ENCODE measurements around the gene PNPLA3.

PNPLA3 gene

DNA sequence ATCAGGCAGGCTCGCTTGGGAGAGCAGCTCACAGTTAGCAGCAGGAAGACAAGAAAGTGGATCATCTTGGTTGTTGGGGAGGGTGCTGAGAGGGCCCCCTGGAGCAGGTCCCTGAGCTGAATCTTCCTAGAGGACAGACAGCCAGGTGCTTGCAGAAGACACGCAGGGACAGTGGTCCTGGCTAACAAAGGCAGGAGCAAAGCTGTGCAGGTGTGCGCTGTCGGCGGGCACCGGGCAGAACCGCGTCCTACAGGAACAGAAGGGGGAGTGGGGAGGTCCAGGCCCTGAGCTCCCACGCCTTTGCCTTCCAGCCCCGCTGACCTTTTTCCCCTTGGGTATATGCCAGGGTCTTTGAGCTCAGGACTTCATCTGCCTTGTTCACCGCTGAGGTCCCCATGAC is 70.4 kb downstream of the PNPLA3 start:
- no peak overlapping the region for H3K4me3 ChIP-seq (ENCODE audit: control insufficient read depth, low read depth, low read length)
- no peak for DNase-seq (ENCODE audit: low read depth)

GRCh38 chr22:43994416-43994815 is 70.8 kb downstream of the PNPLA3 start:
- TF ChIP-seq, protein P1, sequence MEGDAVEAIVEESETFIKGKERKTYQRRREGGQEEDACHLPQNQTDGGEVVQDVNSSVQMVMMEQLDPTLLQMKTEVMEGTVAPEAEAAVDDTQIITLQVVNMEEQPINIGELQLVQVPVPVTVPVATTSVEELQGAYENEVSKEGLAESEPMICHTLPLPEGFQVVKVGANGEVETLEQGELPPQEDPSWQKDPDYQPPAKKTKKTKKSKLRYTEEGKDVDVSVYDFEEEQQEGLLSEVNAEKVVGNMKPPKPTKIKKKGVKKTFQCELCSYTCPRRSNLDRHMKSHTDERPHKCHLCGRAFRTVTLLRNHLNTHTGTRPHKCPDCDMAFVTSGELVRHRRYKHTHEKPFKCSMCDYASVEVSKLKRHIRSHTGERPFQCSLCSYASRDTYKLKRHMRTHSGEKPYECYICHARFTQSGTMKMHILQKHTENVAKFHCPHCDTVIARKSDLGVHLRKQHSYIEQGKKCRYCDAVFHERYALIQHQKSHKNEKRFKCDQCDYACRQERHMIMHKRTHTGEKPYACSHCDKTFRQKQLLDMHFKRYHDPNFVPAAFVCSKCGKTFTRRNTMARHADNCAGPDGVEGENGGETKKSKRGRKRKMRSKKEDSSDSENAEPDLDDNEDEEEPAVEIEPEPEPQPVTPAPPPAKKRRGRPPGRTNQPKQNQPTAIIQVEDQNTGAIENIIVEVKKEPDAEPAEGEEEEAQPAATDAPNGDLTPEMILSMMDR (conservative IDR thresholded peaks at IDR 0.05; ENCODE audit: control insufficient read depth, insufficient read depth, low read depth, low read length), result no peak
- no peak overlapping the region for H3K4me3 ChIP-seq (ENCODE audit: control insufficient read depth, low read depth, low read length)
- DNase-seq (ENCODE audit: low read depth), result no peak

More for the DNA sequence above, 70.4 kb downstream of the PNPLA3 start:
- TF ChIP-seq, protein P1 (conservative IDR thresholded peaks at IDR 0.05; ENCODE audit: control insufficient read depth, insufficient read depth, low read depth, low read length), result no peak

- no peak for DNase-seq (ENCODE audit: low read depth)
- no peak overlapping the region for H3K4me3 ChIP-seq (ENCODE audit: control insufficient read depth, low read depth, low read length)
Observed at GRCh38 chr22:43995057-43995685, 71.6 kb downstream of the PNPLA3 start.

DNA sequence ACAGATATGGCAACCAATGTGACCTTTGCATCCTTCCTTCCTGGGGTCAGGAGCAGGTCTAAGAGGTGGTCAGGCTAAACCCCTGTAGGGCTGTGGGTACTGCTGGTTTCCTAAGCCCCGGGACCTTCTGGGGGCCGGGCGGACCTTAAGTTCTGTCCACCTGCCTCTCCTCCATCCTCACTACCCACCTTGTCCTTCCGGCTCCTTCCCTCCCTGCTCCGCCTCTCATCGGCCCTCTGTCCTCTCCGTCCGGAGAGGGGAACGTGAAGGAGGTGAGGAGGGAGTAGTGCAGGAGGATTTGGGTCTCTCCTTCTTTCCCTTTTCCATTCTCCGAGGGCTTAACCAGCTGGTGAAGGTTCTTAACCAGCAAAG is 72.2 kb downstream of the PNPLA3 start:
- TF ChIP-seq, protein P1 (conservative IDR thresholded peaks at IDR 0.05; ENCODE audit: control insufficient read depth, insufficient read depth, low read depth, low read length), result no peak
- no peak overlapping the region for H3K4me3 ChIP-seq (ENCODE audit: control insufficient read depth, low read depth, low read length)
- DNase-seq (ENCODE audit: low read depth), result no peak

More at GRCh38 chr22:43995057-43995685, 71.6 kb downstream of the PNPLA3 start:
- TF ChIP-seq, protein P1 (conservative IDR thresholded peaks at IDR 0.05; ENCODE audit: control insufficient read depth, insufficient read depth, low read depth, low read length), result no peak

GRCh38 chr22:43996170-43996980 is 72.8 kb downstream of the PNPLA3 start:
- no peak overlapping the region for H3K4me3 ChIP-seq (ENCODE audit: control insufficient read depth, low read depth, low read length)
- no peak for DNase-seq (ENCODE audit: low read depth)
- TF ChIP-seq, protein P1 (conservative IDR thresholded peaks at IDR 0.05; ENCODE audit: control insufficient read depth, insufficient read depth, low read depth, low read length), result no peak

- no peak overlapping the region for H3K4me3 ChIP-seq (ENCODE audit: control insufficient read depth, low read depth, low read length)
- TF ChIP-seq, protein P1 (conservative IDR thresholded peaks at IDR 0.05; ENCODE audit: control insufficient read depth, insufficient read depth, low read depth, low read length), result no peak
- DNase-seq (ENCODE audit: low read depth), result no peak
Observed at GRCh38 chr22:43996981-43997265, 73.3 kb downstream of the PNPLA3 start.
